ENCODE results near the gene CCDC30. TPM values are rescaled to one million over a fixed set of nuclear protein-coding genes. Genes with fewer than 3 reads are reported as not detected.
A peak's percentile ranks its signal among the peaks of the same experiment; 100 is the strongest.
"Not testable (repeated sequence)": the region's sequence is repeated elsewhere in the genome, so short reads cannot be mapped to it uniquely, and the experiment has no call there.

CCDC30 gene
- total RNA-seq, 8 experiments from 2014 or later = 1.7 to 33.4 (median 10.9) TPM

GRCh38 chr1:42456010-42456753, 6.9 kb upstream of the CCDC30 start, which contains the start of the genes PPCS and ZMYND12:
PPCS (plus strand) TSS chr1:42456543; CDS start chr1:42456566, 23 bp downstream.
ZMYND12 (minus strand) TSS chr1:42456022; CDS start chr1:42455997, 25 bp downstream.
- Histone ChIP-seq H3K27ac (peak within 1 kb of the TSS; percentile 76 to 87), H3K4me3 (peak within 1 kb of the TSS; percentile 54 to 82 (median 60)), H3K4me1 (replicated peaks in 1 of 2) (peaks cover 10 to 13% of the 10 kb centered on the region in 2 donors)
- peak; percentile 91 to 95 (median 92) for ATAC-seq (replicated peaks in 6 of 8)
- in situ Hi-C loops (cut with MboI; ENCODE audit: low pct_unique_long_range_greater_than_20kb in 2 of 9, low sequenced_read_pairs in 9 of 9, unreplicated experiment in 9 of 9) = no loop called here
- 0 to 14% (median 3%) methylated on average over 5 to 32 of the region's 66 CpGs; no CpG with 5 or more reads in 2 of the 10 experiments for WGBS, 10 experiments

GRCh38 chr1:42456754-42457089, 6.4 kb upstream of the CCDC30 start:
- in situ Hi-C loops (cut with MboI; ENCODE audit: low pct_unique_long_range_greater_than_20kb in 2 of 9, low sequenced_read_pairs in 9 of 9, unreplicated experiment in 9 of 9) = no loop called here
- Histone ChIP-seq H3K4me3 (peak overlapping the region; percentile 54 to 82 (median 60)), H3K27ac (peak overlapping the region; percentile 76 to 87), H3K4me1 (replicated peaks in 1 of 2) (peaks cover 10 to 13% of the 10 kb centered on the region in 2 donors)
- ATAC-seq (replicated peaks in 6 of 8) = peak; percentile 55 to 81 (median 62)
- 0 to 13% (median 0%) methylated on average over 2 to 10 of the region's 23 CpGs; no CpG with 5 or more reads in 4 of the 10 experiments for WGBS, 10 experiments

- WGBS, 10 experiments = 83 to 100% (median 100%) methylated on average over 1 to 2 of the region's 2 CpGs; no CpG with 5 or more reads in 5 of the 10 experiments
- Histone ChIP-seq H3K4me3 (no peak overlapping the region), H3K4me1 (replicated peaks in 1 of 2) (peaks cover 17 to 23% of the 10 kb centered on the region in 2 donors), H3K27ac (no peak overlapping the region)
- in situ Hi-C loops (cut with MboI; ENCODE audit: low pct_unique_long_range_greater_than_20kb in 2 of 9, low sequenced_read_pairs in 9 of 9, unreplicated experiment in 9 of 9) = no loop called here
- ATAC-seq (replicated peaks in 6 of 8) = no peak
Measured at GRCh38 chr1:42461196-42461595, 1.9 kb upstream of the CCDC30 start.

DNA sequence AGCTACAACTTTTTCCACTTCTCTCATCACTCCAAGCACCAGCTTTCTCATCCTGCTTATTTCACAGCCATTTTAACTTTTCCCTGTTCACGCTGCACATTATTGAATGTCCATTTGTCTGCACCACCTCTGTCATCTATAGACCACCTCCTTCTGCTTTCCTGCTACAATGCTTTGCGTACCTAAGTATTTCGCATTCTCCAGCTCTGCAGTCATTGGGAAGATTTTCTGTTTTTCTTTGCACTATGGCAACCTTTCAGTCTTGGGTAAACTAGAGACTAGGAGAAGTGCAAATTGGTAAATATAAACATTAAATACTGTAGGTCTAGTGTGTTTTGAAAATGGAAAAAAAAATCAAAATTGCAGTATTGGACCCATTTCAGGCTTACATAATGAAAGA, 835 bp downstream of the CCDC30 start:
- peaks cover 12 to 16% of the 10 kb centered on the region in 2 donors for H3K4me1 ChIP-seq (replicated peaks in 1 of 2)
- peak overlapping the region; percentile 53 to 72 (median 63) for H3K4me3 ChIP-seq
- WGBS, 10 experiments = 33 to 83% (median 71%) methylated on average over 1 to 3 of the region's 3 CpGs; no CpG with 5 or more reads in 1 of the 10 experiments
- peak overlapping the region in 1 of 2 donors; percentile 50 for H3K27ac ChIP-seq
- ATAC-seq (replicated peaks in 6 of 8) = peak in 1 of 8 experiments; percentile 14
- in situ Hi-C loops (cut with MboI; ENCODE audit: low pct_unique_long_range_greater_than_20kb in 2 of 9, low sequenced_read_pairs in 9 of 9, unreplicated experiment in 9 of 9) = no loop called here

GRCh38 chr1:42466030-42466429, 2.9 kb downstream of the CCDC30 start:
- no peak for ATAC-seq (replicated peaks in 6 of 8)
- H3K27ac ChIP-seq = no peak overlapping the region
- peaks cover 12 to 16% of the 10 kb centered on the region in 2 donors for H3K4me1 ChIP-seq (replicated peaks in 1 of 2)
- WGBS, 10 experiments = 0 to 83% (median 58%) methylated on average over 1 to 2 of the region's 2 CpGs
- H3K4me3 ChIP-seq = no peak overlapping the region
- in situ Hi-C loops (cut with MboI; ENCODE audit: low pct_unique_long_range_greater_than_20kb in 2 of 9, low sequenced_read_pairs in 9 of 9, unreplicated experiment in 9 of 9) = no loop called here

GRCh38 chr1:42469727-42470126, 6.6 kb downstream of the CCDC30 start:
- Histone ChIP-seq H3K4me1 (replicated peaks in 1 of 2) (peaks cover 0 to under 1% of the 10 kb centered on the region in 2 donors), H3K4me3 (no peak overlapping the region), H3K27ac (no peak overlapping the region)
- no peak for ATAC-seq (replicated peaks in 6 of 8)
- WGBS, 10 experiments = 39 to 92% (median 80%) methylated on average over 1 to 2 of the region's 2 CpGs; no CpG with 5 or more reads in 1 of the 10 experiments
- in situ Hi-C loops (cut with MboI; ENCODE audit: low pct_unique_long_range_greater_than_20kb in 2 of 9, low sequenced_read_pairs in 9 of 9, unreplicated experiment in 9 of 9) = no loop called here

DNA sequence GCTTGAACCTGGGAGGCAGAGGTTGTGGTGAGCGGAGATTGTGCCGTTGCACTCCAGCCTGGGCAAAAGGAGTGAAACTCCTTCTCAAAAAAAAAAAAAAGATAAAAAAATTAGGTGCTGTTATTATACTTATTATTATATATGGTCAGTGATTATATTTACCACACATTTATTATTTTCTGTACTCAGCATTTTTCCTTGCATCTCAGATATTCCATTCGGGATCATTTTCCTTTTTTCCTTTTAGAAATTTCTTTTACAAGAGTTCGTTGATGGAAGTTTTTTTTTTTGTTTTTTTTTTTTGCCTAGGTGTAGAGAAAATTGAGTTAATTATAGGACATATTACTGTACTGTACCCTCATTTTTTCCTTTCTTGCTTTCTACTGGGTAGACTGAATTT, 13.5 kb downstream of the CCDC30 start:
- Histone ChIP-seq H3K4me3 (no peak overlapping the region), H3K27ac (no peak overlapping the region), H3K4me1 (replicated peaks in 1 of 2) (no peaks in the 10 kb centered on the region)
- 49 to 91% (median 76%) methylated on average over 1 to 4 of the region's 4 CpGs for WGBS, 10 experiments
- in situ Hi-C loops (cut with MboI; ENCODE audit: low pct_unique_long_range_greater_than_20kb in 2 of 9, low sequenced_read_pairs in 9 of 9, unreplicated experiment in 9 of 9) = no loop called here
- no peak for ATAC-seq (replicated peaks in 6 of 8)

DNA sequence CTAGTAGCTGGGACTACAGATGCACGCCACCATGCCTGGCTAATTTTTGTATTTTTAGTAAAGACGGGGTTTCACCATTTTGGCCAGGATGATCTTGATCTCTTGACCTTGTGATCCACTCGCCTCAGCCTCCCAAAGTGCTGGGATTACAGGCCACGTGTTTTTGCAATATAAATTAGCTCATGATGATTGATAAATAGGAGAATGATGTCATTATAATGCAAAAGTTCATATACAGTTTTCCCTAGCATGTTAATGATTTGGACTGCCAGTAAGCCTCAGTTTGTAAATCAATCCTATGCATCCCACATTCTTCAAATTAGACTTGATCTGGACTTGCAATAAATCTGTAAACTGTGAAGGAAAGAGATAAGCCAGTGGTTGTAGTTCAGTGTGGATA, 14.3 kb downstream of the CCDC30 start:
- H3K27ac ChIP-seq; in situ Hi-C loops (cut with MboI; ENCODE audit: low pct_unique_long_range_greater_than_20kb in 2 of 9, low sequenced_read_pairs in 9 of 9, unreplicated experiment in 9 of 9); H3K4me1 ChIP-seq (replicated peaks in 1 of 2); ATAC-seq (replicated peaks in 6 of 8); H3K4me3 ChIP-seq: not testable (repeated sequence)
- 26 to 100% (median 90%) methylated on average over 2 to 4 of the region's 4 CpGs; no CpG with 5 or more reads in 2 of the 10 experiments for WGBS, 10 experiments

- Histone ChIP-seq H3K4me3 (no peak overlapping the region), H3K27ac (no peak overlapping the region), H3K4me1 (replicated peaks in 1 of 2) (no peaks in the 10 kb centered on the region)
- in situ Hi-C loops (cut with MboI; ENCODE audit: low pct_unique_long_range_greater_than_20kb in 2 of 9, low sequenced_read_pairs in 9 of 9, unreplicated experiment in 9 of 9) = no loop called here
- no peak for ATAC-seq (replicated peaks in 6 of 8)
- 73 to 100% (median 90%) methylated on average over 2 to 3 of the region's 3 CpGs; no CpG with 5 or more reads in 1 of the 10 experiments for WGBS, 10 experiments
Measured at GRCh38 chr1:42477775-42478174, 14.7 kb downstream of the CCDC30 start.

DNA sequence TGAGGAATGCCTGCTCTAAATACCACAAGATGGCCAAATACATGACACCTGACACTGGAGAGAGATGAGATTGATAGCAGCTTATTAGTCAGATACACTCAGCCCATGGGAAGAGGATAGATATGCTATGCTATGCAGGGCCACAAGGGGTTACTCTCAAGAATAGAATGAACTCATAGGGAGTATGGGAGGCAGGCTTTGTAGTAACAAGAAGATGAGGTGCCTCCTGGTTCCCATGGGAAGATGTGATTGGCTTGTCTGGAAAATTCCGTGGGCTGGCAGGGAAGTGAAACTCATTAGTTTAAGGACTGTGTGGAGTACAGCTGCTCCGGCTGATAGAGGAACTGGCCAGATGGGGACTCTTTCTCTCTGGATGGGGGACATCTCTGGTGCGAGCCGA, 16.5 kb downstream of the CCDC30 start:
- peak in 7 of 8 experiments; percentile 36 to 71 (median 63) for ATAC-seq (replicated peaks in 6 of 8)
- Histone ChIP-seq H3K4me3 (no peak overlapping the region), H3K4me1 (replicated peaks in 1 of 2) (no peaks in the 10 kb centered on the region), H3K27ac (no peak overlapping the region)
- 18 to 79% (median 64%) methylated on average over 2 to 4 of the region's 4 CpGs; no CpG with 5 or more reads in 2 of the 10 experiments for WGBS, 10 experiments
- in situ Hi-C loops (cut with MboI; ENCODE audit: low pct_unique_long_range_greater_than_20kb in 2 of 9, low sequenced_read_pairs in 9 of 9, unreplicated experiment in 9 of 9) = no loop called here

- in situ Hi-C loops (cut with MboI; ENCODE audit: low pct_unique_long_range_greater_than_20kb in 2 of 9, low sequenced_read_pairs in 9 of 9, unreplicated experiment in 9 of 9) = no loop called here
- H3K4me1 ChIP-seq (replicated peaks in 1 of 2) = no peaks in the 10 kb centered on the region
- ATAC-seq (replicated peaks in 6 of 8) = no peak
- WGBS, 10 experiments = 83 to 100% (median 100%) methylated on average over 1 of the region's 1 CpG; no CpG with 5 or more reads in 2 of the 10 experiments
- no peak overlapping the region for H3K4me3 ChIP-seq
- no peak overlapping the region for H3K27ac ChIP-seq
Measured at GRCh38 chr1:42480921-42481320, 17.8 kb downstream of the CCDC30 start.

DNA sequence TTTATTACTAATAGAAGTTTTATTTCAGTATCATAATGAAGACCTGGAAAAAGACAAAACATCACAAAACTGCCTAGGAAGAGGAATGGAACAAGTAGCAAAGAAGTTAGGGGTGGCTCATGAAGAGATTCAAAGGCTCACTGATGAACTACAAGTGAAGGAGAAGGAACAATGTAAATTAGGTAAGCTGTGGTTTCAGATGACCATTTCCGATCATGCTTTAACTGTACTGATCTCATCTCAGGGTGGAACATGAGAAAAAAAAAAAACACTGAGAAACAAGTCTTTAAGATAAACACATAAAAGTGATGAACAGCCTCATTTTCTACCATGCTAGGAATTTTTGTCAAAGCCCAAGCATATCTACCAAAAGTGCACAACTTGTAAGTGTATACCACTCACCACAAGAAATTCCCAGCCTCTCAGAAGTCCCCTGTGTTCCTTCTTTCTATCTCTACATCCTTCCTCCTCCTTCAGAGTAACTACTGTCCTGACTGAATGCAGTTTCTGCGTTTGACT, 19.6 kb downstream of the CCDC30 start:
- Histone ChIP-seq H3K4me1 (replicated peaks in 1 of 2) (no peaks in the 10 kb centered on the region), H3K27ac (no peak overlapping the region), H3K4me3 (no peak overlapping the region)
- ATAC-seq (replicated peaks in 6 of 8) = no peak
- WGBS, 10 experiments = 46 to 100% (median 71%) methylated on average over 1 to 2 of the region's 2 CpGs; no CpG with 5 or more reads in 1 of the 10 experiments
- in situ Hi-C loops (cut with MboI; ENCODE audit: low pct_unique_long_range_greater_than_20kb in 2 of 9, low sequenced_read_pairs in 9 of 9, unreplicated experiment in 9 of 9) = no loop called here

- H3K4me3 ChIP-seq = no peak overlapping the region
- no peak overlapping the region for H3K27ac ChIP-seq
- in situ Hi-C loops (cut with MboI; ENCODE audit: low pct_unique_long_range_greater_than_20kb in 2 of 9, low sequenced_read_pairs in 9 of 9, unreplicated experiment in 9 of 9) = no loop called here
- WGBS, 10 experiments = 0 to 100% (median 80%) methylated on average over 1 to 2 of the region's 2 CpGs; no CpG with 5 or more reads in 1 of the 10 experiments
- ATAC-seq (replicated peaks in 6 of 8) = peak in 6 of 8 experiments; percentile 70 to 100 (median 88)
- H3K4me1 ChIP-seq (replicated peaks in 1 of 2) = no peaks in the 10 kb centered on the region
Measured at GRCh38 chr1:42484382-42484781, 21.3 kb downstream of the CCDC30 start.

Measured in motor neuron (in vitro differentiated cells).